Coronary artery (tissue), 2 donors: ENCODE results near the gene ANKRD11.

ENCODE experiments used
- DNase-seq: peaks from one replicate; pipeline ENCODE4 v3.0.0-alpha.2; 2017; ENCODE audit warnings: low spot score
- H3K27ac ChIP-seq, 2 donors: fragments of 200-600 bp; sonication (generic); one replicate each; pipeline ENCODE4 v1.5.1; 2016 to 2019
- H3K4me3 ChIP-seq: fragments of 200-600 bp; sonication (generic); 2 replicates; pipeline ENCODE4 v1.5.1; 2016; ENCODE audit warnings: mild to moderate bottlenecking, moderate library complexity
- TF ChIP-seq, protein P1 (sequence below): fragments of 200-600 bp; sonication (generic); IDR thresholded peaks from one replicate; pipeline ENCODE4 v1.5.1; 2019; ENCODE audit warnings: antibody characterized with exemption

Gene ANKRD11

DNA sequence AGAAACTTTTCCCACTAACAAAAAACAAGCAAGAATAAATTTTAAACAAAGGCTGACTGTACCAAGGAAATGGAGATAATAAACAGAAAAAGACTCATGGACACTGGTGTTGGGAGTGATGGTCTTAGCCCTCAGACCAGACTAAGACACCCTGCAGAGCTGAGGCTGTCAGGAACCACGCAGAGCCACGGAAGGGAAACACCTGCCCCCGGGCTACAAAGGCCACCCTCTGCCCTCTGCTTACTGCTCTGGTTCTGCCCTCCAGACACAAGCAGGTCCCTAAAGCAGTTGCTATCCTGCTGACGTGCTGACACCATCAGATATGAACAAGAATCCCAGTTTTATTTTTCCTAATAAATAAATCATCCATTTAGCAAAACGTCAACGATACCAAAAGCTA, 80.0 kb downstream of the ANKRD11 start:
- TF ChIP-seq, protein P1, sequence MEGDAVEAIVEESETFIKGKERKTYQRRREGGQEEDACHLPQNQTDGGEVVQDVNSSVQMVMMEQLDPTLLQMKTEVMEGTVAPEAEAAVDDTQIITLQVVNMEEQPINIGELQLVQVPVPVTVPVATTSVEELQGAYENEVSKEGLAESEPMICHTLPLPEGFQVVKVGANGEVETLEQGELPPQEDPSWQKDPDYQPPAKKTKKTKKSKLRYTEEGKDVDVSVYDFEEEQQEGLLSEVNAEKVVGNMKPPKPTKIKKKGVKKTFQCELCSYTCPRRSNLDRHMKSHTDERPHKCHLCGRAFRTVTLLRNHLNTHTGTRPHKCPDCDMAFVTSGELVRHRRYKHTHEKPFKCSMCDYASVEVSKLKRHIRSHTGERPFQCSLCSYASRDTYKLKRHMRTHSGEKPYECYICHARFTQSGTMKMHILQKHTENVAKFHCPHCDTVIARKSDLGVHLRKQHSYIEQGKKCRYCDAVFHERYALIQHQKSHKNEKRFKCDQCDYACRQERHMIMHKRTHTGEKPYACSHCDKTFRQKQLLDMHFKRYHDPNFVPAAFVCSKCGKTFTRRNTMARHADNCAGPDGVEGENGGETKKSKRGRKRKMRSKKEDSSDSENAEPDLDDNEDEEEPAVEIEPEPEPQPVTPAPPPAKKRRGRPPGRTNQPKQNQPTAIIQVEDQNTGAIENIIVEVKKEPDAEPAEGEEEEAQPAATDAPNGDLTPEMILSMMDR = no peak
- no peak overlapping the region for H3K27ac ChIP-seq
- DNase-seq = no peak
- no peak overlapping the region for H3K4me3 ChIP-seq

DNA sequence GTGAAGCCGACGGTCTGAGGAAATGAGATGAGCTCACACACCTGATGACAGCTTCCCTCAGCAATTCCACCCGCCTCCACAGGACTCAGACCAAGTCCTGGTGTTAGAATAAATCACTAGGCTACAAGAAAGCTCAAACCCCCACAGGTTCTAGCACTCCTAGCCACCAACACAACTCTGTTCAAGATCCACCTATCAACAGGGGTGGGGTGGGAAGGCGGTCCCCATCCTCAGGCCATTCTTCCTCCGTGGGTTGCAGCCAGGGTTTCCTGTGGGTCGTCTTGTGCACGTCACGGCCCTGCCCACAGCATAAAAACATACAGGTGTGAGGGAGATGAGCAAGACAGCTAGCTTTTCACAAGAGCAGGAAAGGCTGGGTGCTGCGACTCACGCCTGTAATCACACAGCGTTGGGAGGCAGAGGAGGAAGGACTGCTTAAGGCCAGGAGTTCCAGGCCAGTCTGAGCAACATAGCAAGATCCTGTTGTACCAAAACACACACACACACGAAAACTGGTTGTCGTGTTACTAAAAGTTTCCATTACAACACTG, 81.1 kb downstream of the ANKRD11 start:
- Histone ChIP-seq H3K27ac (no peak overlapping the region), H3K4me3 (no peak overlapping the region)
- TF ChIP-seq, protein P1 = no peak
- no peak for DNase-seq

DNA sequence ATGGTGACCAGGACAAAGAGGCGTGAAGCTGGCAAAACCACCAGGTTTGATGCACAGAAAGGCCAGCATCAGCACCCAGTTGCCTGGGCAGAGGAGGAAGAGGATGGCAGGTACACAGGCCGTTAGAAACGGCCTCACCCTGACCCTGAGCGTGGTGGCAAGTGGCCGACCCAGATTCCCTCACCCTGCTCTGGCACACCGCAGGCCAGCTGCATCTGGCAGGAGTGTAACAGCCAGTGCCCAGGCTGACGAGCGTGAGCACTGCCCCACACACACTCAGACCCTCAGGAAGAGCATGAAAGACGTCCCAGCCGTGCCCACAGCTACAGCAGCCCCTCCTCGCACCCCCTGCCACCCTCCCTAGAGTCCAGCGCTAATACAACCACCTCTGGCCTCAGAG, 82.0 kb downstream of the ANKRD11 start:
- Histone ChIP-seq H3K27ac (peak overlapping the region; percentile 13 to 22), H3K4me3 (no peak overlapping the region)
- DNase-seq = no peak
- TF ChIP-seq, protein P1 = no peak

DNA sequence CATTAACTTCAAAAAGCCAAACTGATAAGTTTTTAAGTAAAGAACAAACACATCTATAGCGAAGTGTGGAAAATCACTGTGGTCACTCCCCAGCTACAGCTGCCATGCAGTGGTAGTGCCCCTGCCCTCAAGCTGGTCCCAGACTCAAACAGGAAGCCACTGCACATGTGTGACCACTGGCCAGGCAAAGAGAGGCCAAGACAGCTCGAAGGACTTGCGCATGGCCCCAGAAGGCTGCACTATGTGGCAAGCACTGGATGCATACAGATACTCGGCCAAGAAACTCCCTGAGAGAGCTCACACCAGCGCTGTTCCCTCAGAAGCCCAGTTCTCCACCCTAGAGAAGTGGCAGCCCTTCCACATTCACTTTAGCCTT, 82.4 kb downstream of the ANKRD11 start:
- TF ChIP-seq, protein P1 = no peak
- H3K4me3 ChIP-seq = no peak overlapping the region
- DNase-seq = no peak
- H3K27ac ChIP-seq = peak overlapping the region; percentile 13 to 22

DNA sequence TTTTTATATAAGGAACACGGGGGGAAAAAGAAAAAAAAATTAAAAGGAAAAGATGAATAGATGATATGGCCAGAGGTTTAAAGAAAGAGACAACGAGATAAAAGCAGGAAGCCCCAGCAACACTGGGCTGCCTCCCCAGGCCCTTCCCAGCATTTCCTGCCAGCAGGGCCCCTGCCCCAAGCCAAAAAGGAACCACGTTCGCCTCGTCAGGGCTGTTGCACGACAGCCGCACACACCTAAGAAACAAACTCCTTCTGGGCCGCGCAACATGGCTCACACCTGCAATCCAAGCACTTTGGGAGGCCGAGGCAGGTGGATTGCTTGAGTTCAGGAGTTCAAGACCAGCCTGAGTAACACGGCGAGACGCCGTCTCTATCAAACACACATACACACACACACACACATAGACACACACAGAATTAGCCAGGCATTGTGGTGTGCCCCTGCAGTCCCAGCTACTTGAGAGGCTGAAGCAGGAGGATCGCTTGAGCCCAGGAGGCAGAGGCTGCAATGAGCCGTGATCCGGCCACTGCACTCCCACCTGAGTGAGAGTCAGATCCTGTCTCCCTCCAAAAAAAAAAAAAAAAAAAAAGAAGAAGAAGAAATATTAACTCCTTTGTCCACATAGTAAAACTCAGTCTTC, 83.0 kb downstream of the ANKRD11 start:
- TF ChIP-seq, protein P1 = no peak
- H3K27ac ChIP-seq = no peak overlapping the region
- H3K4me3 ChIP-seq = no peak overlapping the region
- DNase-seq = no peak

DNA sequence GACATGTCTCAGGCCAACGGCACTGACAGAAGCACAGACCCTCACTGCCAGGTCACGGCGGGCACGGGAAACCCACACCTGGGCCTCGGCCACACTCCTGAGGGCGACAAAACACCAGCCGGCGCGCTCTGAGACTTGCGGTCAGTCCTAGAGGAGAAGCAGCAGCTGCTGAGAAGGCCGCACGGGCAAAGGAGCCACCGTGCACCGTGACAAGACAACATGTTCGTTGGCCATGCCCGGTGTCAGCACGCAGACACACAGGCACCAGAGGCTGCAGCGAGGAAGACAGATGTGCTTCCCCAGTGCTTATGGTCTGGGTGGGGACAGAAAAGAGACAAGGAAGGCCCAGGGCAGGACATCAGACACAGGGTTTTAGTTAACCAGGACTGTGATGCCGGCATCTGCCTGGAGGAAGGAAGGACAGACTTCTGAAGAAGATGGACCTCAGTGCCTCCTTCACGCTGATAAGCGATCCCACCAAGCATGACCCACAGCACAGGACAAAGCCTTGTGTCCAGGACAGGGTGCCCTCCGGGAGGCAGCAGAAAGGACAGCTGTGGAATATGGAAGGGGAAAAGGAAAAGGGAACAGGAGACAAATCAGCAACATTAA, 84.0 kb downstream of the ANKRD11 start:
- DNase-seq = no peak
- no peak overlapping the region for H3K27ac ChIP-seq
- TF ChIP-seq, protein P1 = no peak
- H3K4me3 ChIP-seq = no peak overlapping the region

DNA sequence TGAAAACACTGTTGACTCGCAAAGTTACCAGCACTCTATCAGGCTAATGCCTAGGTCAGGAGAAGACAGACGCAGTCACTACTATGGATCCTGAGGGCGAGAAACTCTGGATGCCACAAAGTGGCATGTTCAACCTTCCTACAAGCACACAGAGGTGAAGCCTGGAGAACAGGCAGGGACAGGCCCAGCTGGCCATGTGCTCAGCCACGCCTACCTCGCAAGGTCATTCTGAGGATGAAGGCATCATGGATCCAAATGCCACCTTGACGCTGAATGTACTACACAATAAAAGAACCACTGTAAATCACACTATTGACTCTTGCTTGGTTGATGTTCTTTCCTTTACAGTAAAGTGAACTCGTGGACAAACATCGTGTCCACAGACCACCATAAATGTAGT, 85.8 kb downstream of the ANKRD11 start:
- DNase-seq = no peak
- H3K27ac ChIP-seq = no peak overlapping the region
- TF ChIP-seq, protein P1 = no peak
- no peak overlapping the region for H3K4me3 ChIP-seq
